T-helper 2 cell treated with Interferon-gamma antibody and Interleukin-4, amounts not matched to agents 100 ng/mL and 5 ng/mL, for 36 hours (primary cell): ENCODE data around the gene PHKG2. TPM values are rescaled to one million over a fixed set of nuclear protein-coding genes. Genes with fewer than 3 reads are reported as not detected.

Experiments used
- intact Hi-C: fragments of 100-400 bp; cut with micrococcal nuclease; formaldehyde crosslinking; loops from one replicate; pipeline ENCODE4 v1.15.1; 2023
- total RNA-seq: library from RNA; stranded (reverse); gene quantifications from 2 replicates; pipeline ENCODE4 v1.2.3, GENCODE V29; 2022

Gene PHKG2
- total RNA-seq, 1 donor from 2014 or later = 47.6 TPM

DNA sequence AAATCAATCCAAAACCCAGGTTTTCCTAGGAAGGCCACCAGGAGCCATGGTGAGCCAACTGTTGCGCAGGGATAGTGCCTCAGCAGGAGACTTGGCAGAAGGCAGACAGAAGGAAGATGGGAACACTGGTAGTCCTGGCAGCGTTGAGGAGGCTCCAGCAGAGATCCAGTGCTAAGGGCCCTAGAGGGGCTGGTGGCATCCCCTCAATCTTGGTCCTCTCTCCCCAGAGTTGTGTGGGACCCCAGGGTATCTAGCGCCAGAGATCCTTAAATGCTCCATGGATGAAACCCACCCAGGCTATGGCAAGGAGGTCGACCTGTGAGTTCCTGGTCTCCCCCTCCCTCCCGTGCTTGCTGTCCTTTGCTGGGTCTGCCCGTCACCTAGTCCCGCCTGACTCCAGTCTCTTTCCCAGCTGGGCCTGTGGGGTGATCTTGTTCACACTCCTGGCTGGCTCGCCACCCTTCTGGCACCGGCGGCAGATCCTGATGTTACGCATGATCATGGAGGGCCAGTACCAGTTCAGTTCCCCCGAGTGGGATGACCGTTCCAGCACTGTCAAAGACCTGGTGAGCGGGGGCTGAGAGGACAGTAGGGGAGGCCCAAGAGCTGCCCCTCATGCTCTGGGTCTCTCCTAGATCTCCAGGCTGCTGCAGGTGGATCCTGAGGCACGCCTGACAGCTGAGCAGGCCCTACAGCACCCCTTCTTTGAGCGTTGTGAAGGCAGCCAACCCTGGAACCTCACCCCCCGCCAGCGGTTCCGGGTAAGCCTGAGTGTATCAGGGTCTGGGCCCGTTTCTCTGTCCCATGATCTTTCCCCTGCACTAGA is 7.9 kb downstream of the PHKG2 start:
- intact Hi-C loops = no loop called here

GRCh38 chr16:30756781-30757100 is 8.5 kb downstream of the PHKG2 start:
- intact Hi-C loops = no loop called here

GRCh38 chr16:30757316-30757715 is 9.1 kb downstream of the PHKG2 start:
- intact Hi-C loops = no loop called here

- intact Hi-C loops = no loop called here
Measured at GRCh38 chr16:30758988-30759491, 10.8 kb downstream of the PHKG2 start.

GRCh38 chr16:30760001-30760559 is 11.9 kb downstream of the PHKG2 start:
- intact Hi-C loops = loop anchor here (5.0 kb wide), 1 partner anchor 142 kb away; no protein-coding TSS in a partner anchor

DNA sequence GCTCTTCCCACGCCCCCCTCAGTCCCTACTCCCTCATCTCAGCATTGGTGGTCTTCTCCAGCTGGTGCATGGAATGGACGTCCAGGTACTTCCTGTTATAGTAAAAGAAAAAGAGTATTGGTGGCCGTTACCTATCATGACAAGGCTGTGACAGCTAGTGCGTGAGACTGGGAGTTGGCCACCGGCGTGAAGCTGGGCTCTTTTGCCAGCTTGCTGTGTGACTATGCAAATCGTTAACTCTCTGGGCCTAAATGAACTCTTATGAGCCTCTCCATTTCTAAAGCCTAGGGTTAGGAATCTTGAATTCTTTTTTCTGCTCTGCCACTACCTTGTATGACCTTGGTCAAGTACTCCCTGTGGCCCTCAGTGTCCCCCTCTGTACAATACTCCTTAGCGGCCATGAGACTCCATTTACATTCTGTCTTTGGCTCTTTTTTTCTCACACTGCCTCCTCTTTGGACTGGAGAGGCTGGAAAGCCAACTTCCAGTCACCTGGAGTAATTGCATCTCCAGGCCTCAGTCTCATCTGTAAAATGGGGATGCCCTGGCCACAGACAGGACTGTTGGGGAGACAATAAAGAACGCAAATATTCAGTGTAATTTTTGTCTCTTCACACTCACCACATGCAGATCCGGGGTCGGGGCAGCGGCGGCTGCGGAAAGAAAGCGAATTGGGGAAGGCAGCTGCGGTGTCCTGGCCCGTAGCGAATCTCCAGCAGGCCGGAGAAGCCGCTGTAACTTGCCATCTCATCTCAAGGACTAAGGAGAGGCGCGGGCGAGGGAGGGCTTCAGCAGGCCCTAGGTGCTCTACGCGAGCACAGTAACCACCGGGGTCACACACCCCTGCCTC is 12.6 kb downstream of the PHKG2 start:
- intact Hi-C loops = loop anchor here (5.0 kb wide), 1 partner anchor 141 kb away; no protein-coding TSS in a partner anchor

DNA sequence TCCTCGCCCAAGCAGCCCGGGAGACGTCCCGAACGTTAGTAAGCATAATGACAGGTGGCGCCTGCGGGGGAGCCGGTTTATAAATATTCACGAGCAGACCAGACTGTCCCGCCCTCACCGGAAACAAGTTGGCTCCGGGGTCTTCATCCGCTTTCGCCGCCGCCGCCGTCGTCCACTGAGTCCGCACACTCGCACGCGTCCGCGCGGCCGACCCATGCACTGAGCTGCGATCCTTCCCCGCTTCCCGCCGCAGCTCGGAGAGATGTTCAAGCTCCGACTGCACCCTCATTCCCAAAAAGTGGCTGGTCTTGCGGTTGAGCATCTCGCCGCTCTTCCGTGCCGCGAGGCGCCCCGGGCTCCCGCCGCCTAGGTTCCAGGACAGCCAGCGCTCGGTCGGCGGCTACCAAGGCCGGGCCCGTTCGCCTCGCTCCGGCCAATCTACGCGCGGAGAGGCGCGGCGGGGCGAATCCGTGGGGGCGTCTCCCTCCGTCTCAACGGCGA is 13.3 kb downstream of the PHKG2 start:
- intact Hi-C loops = loop anchor here (5.0 kb wide), 1 partner anchor 141 kb away; no protein-coding TSS in a partner anchor

DNA sequence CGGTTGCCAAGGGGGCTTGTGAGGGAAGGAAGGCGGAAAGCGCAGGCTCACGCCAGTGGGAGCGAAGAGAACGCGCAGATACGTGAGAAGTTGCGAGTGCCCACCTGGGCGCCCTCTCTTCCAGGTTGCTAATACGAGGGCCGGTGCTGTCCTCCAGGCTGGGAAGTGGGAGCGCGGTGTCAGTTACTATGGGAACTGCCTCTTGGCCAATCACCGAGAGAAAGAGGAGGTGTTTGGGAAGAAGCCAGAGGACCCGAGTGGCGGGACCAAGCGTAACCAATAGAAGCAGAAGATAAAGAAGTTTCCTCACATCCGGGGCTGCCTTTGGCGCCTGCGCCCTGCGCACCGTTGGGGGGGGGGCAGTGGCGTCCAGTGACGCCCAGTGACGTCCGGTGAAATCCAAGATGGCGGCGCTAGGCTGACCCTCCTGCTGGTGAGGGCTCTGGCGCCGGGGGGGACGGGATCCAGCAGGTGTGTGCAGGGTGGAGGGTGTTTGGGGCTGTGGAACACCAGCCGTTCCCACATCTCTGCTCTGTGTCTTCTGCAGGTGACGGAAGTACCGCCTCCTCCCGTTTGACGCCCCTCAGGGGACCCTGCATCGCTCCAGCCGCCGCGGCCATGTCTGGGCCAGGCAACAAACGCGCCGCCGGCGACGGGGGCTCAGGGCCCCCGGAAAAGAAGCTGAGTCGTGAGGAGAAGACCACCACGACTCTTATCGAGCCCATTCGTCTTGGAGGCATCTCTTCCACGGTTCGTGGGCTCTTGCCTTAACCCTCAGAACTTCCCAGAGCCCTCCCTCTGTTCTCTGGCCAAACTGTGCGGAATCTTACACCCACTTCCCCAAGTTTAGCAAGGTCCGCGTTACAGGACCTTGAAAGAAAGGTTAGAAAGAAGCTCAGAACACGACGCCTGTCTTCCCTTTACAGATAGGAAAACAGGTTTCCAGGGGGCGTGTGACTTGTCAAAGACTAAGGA is 14.0 kb downstream of the PHKG2 start, which contains the start of the genes CFAP119 and RNF40:
Gene CFAP119 (minus strand): TSS at position 135 of the 975 bp plus-strand sequence. CDS start 314 bp downstream, outside the sequence.
Gene RNF40 (plus strand): TSS at position 395 of the 975 bp plus-strand sequence. CDS start 224 bp downstream, at position 619.
- intact Hi-C loops = loop anchor here (1.0 to 5.0 kb wide), 4 partner anchors 14 to 160 kb away; partner anchors contain the start of gene PHKG2

GRCh38 chr16:30762991-30763725 is 14.9 kb downstream of the PHKG2 start:
- intact Hi-C loops = loop anchor here (1.0 to 5.0 kb wide), 4 partner anchors 15 to 159 kb away; partner anchors contain the start of gene PHKG2

DNA sequence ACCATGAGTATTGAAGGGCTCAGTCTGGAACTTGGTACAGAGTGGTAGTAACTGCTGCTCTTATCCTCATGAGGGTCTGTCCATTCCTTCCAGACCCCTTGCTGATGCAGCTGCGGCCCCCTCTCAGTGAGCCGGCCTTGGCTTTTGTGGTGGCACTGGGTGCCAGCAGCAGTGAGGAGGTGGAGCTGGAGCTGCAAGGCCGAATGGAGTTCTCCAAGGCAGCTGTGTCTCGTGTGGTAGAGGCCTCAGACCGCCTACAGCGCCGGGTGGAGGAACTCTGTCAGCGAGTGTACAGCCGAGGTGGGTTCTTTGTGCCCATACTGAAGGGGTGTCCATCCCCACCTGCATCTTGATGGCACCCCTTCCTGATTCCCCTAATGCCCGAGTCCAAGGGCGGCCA is 15.9 kb downstream of the PHKG2 start:
- intact Hi-C loops = loop anchor here (5.0 kb wide), 1 partner anchor 138 kb away; no protein-coding TSS in a partner anchor

- intact Hi-C loops = loop anchor here (5.0 kb wide), 1 partner anchor 137 kb away; no protein-coding TSS in a partner anchor
Measured at GRCh38 chr16:30764816-30765465, 16.7 kb downstream of the PHKG2 start.

GRCh38 chr16:30766206-30766932 is 18.1 kb downstream of the PHKG2 start:
- intact Hi-C loops = no loop called here

- intact Hi-C loops = no loop called here
Measured at GRCh38 chr16:30766933-30767284, 18.7 kb downstream of the PHKG2 start.

DNA sequence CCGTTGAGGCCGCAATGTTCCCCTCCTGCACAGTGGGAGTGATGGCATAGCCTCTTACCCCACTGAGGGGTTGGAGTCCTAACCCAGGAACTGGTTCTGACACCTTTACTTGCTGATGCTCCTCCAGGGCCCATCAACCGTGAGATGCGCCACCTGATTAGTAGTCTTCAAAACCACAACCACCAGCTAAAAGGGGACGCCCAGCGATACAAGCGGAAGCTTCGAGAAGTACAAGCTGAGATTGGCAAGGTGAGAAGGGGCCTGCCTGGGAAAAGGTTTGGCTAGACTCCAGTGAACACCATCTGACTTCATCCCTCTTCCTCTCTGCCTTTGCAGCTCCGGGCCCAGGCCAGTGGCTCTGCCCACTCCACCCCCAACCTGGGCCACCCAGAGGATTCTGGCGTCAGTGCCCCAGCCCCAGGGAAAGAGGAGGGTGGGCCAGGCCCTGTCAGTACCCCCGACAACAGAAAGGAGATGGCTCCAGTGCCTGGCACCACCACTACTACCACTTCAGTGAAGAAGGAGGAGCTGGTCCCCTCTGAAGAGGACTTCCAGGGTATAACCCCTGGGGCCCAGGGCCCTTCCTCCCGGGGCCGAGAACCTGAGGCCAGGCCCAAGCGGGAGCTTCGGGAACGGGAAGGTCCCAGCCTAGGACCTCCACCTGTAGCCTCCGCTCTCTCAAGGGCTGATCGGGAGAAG is 19.7 kb downstream of the PHKG2 start:
- intact Hi-C loops = no loop called here

GRCh38 chr16:30768583-30769181 is 20.5 kb downstream of the PHKG2 start:
- intact Hi-C loops = no loop called here

DNA sequence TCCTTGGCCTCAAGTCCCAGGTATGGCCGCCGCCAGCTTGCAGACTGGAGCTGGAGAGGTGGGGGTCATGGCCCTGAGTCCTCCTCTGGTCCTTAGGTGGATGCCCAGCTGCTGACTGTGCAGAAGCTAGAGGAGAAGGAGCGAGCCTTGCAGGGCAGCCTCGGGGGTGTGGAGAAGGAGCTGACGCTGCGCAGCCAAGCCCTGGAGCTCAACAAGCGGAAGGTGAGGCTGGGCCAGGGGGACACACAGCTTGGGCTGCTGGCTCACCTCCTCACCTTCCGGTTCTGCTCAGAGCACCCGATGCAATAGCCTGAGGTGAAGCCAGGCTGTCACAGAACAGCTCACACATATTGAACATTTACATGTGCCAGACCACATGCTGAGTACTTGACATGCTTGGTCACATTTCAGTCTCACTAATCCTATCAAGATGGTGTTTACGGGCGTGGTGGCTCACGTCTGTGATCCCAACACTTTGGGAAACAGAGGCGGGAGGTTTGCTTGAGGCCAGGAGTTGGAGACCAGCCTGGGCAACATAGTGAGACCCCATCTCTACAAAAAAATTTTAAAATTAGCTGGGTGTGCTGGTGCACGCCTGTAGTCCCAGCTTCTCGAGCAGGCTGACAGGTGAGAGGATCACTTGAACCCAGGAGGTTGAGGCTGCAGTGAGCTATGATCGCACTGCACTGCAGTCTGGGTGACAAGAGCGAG is 21.3 kb downstream of the PHKG2 start:
- intact Hi-C loops = no loop called here
